Coronary artery (tissue), 2 donors: ENCODE measurements around the gene NEURL3.

Source experiments
- DNase-seq: peaks from one replicate; pipeline ENCODE4 v3.0.0-alpha.2; 2017; ENCODE audit warnings: low spot score
- H3K27ac ChIP-seq, 2 donors: fragments of 200-600 bp; sonication (generic); one replicate each; pipeline ENCODE4 v1.5.1; 2016 to 2019
- H3K4me3 ChIP-seq: fragments of 200-600 bp; sonication (generic); 2 replicates; pipeline ENCODE4 v1.5.1; 2016; ENCODE audit warnings: mild to moderate bottlenecking, moderate library complexity
- TF ChIP-seq, protein P1 (sequence below): fragments of 200-600 bp; sonication (generic); IDR thresholded peaks from one replicate; pipeline ENCODE4 v1.5.1; 2019; ENCODE audit warnings: antibody characterized with exemption

NEURL3 gene

DNA sequence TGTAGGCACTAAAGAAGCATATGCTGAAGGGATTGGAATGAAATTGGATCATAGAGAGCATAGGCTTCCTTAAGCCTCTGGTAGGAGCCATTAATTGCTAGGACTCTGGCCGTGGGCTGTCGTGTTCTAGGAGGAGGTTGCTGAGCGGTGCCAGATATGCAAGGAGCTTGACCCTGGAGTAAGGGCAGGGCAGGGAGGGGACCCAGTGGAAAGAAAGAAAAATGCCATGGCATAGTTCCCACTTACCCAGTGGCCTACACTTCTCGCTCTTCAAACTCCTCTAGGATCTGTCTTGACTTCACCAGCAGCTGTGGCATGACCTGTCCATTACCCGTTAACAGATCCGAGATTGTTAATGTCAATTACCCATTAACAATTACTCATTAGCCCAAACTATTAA is 53.1 kb downstream of the NEURL3 start:
- Histone ChIP-seq H3K27ac (no peak overlapping the region), H3K4me3 (no peak overlapping the region)
- DNase-seq: no peak
- TF ChIP-seq, protein P1, sequence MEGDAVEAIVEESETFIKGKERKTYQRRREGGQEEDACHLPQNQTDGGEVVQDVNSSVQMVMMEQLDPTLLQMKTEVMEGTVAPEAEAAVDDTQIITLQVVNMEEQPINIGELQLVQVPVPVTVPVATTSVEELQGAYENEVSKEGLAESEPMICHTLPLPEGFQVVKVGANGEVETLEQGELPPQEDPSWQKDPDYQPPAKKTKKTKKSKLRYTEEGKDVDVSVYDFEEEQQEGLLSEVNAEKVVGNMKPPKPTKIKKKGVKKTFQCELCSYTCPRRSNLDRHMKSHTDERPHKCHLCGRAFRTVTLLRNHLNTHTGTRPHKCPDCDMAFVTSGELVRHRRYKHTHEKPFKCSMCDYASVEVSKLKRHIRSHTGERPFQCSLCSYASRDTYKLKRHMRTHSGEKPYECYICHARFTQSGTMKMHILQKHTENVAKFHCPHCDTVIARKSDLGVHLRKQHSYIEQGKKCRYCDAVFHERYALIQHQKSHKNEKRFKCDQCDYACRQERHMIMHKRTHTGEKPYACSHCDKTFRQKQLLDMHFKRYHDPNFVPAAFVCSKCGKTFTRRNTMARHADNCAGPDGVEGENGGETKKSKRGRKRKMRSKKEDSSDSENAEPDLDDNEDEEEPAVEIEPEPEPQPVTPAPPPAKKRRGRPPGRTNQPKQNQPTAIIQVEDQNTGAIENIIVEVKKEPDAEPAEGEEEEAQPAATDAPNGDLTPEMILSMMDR: no peak

DNA sequence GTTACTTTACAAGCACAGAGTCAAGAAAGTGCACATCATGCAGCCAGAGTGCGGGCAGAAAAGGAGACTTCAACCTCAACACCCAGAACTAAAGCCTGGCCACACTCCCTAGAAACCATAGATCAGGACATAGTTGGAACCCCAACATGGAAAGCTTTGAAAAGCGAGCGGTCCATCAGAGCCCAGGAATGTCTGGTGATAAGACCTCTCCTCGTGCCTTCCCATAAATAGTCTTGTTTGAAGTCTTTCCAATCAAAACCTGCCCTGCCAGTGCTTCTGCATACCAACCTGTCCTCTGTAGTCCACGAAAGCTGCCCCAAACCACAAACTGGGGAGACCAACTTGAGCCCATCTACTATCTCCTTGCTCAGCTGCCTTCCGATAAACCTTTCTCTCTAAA is 55.5 kb downstream of the NEURL3 start:
- Histone ChIP-seq H3K4me3 (no peak overlapping the region), H3K27ac (no peak overlapping the region)
- TF ChIP-seq, protein P1: no peak
- no peak for DNase-seq

DNA sequence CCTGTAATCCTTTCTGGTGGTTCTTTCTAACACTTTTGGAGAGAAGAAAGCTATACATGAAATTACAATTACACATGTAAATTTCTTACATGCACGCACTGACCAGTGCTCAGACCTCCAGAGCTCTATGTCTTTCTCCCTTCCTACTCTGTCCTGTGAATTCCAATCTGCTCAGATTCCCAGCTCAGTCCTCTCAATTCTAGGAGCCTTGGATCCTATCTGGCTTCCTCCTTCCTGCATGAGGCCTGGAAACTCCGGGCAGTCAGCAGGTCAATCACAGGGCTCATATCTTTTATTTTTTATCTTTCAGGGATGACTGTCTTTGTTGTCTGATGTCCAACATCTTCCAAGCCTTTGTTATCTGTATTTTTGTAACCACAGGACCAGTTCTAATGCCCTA is 56.0 kb downstream of the NEURL3 start:
- DNase-seq: no peak
- H3K4me3 ChIP-seq: no peak overlapping the region
- TF ChIP-seq, protein P1: no peak
- no peak overlapping the region for H3K27ac ChIP-seq

DNA sequence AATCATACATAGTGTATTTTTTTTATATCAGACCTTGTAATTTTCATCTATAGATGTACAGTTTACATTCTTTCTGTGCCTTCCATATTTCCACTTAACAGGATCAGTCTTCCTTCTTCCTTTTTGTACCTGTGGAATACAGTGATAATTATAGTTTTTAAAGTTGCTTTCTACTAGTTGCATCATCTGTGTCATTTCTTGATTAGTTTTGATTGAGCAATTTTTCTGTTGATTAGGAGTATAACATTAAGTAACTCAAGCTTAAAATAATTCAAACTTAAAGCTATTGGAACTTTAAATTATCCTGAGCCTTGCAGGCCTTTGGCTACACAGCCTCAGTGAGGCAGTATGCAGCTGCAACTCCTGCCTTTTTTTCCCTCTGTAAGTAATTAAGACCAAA is 57.4 kb downstream of the NEURL3 start:
- H3K4me3 ChIP-seq: no peak overlapping the region
- H3K27ac ChIP-seq: no peak overlapping the region

More for the DNA sequence above, 57.4 kb downstream of the NEURL3 start:
- TF ChIP-seq, protein P1: no peak
- no peak for DNase-seq
